Natural killer cell treated with Interleukin-12 subunit alpha and Interleukin-12 subunit beta and Interleukin-15 and Interleukin-18, amount 100 ng/mL, for 72 hours (primary cell): Measurements from ENCODE around the gene STK16. TPM values are rescaled to one million over a fixed set of nuclear protein-coding genes. Genes with fewer than 3 reads are reported as not detected.

ENCODE experiments used
- ATAC-seq, 2 donors: fragments of 150-1000 bp; cut with Tn5 transposase in 1 of 2; sonication (Bioruptor Pico), chemical (Tn5 transposase) in 1 of 2; 2 replicates each; pipeline ENCODE4 v1.10.0; 2021
- DNase-seq: peaks from one replicate; pipeline ENCODE4 v3.0.0; 2022; ENCODE audit warnings: low spot score
- H3K27ac Mint-ChIP-seq, 2 donors: 1 replicate in 1 of 2; 2 replicates in 1 of 2; pipeline ENCODE4 v1.8.0; 2022; ENCODE audit warnings: mixed read lengths in 2 of 2, mild to moderate bottlenecking in 1 of 2, moderate library complexity in 1 of 2
- H3K27me3 Mint-ChIP-seq, 2 donors: 1 replicate in 1 of 2; 2 replicates in 1 of 2; pipeline ENCODE4 v1.8.0; 2022; ENCODE audit warnings: mixed read lengths in 2 of 2
- H3K36me3 Mint-ChIP-seq: one replicate; pipeline ENCODE4 v1.8.0; 2022; ENCODE audit warnings: mixed read lengths
- H3K4me1 Mint-ChIP-seq, 2 donors: 1 replicate in 1 of 2; 2 replicates in 1 of 2; pipeline ENCODE4 v1.8.0; 2022; ENCODE audit warnings: low read depth in 2 of 2, mixed read lengths in 2 of 2, mild to moderate bottlenecking in 1 of 2
- H3K4me3 Mint-ChIP-seq: one replicate; pipeline ENCODE4 v1.8.0; 2022; ENCODE audit warnings: mixed read lengths
- H3K9me3 Mint-ChIP-seq: 2 replicates; pipeline ENCODE4 v1.8.0; 2022; ENCODE audit warnings: mixed read lengths
- total RNA-seq, 2 donors: library from RNA; stranded (reverse); gene quantifications; one replicate each; pipeline ENCODE4 v1.2.3, GENCODE V29; 2022

STK16 gene
- total RNA-seq, 2 donors from 2014 or later: 26.8 to 27.8 TPM

DNA sequence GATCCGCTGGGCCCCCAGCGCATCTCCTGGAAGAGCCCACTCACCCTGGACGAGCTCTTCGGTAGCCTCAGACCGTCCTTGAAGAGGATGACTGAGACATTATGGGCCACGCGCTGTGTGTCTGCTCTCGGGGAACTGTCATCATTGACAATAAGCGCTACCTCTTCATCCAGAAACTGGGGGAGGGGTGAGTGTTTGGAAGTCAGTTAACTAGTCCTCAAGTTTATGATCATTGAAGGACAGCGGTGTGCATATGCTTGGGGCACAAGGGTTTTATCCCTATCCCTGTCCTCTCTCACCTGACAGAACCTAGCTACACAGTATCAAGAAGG, 586 bp downstream of the STK16 start:
- Mint-ChIP-seq H3K27me3 (no peaks in the 10 kb centered on the region), H3K27ac (peak overlapping the region; percentile 92 to 94), H3K4me1 (peaks cover 57 to 58% of the 10 kb centered on the region in 2 donors), H3K36me3 (peaks cover 7% of the 10 kb centered on the region), H3K9me3 (no peaks in the 10 kb centered on the region), H3K4me3 (peak overlapping the region; percentile 96)
- DNase-seq: no peak
- ATAC-seq: no peak

DNA sequence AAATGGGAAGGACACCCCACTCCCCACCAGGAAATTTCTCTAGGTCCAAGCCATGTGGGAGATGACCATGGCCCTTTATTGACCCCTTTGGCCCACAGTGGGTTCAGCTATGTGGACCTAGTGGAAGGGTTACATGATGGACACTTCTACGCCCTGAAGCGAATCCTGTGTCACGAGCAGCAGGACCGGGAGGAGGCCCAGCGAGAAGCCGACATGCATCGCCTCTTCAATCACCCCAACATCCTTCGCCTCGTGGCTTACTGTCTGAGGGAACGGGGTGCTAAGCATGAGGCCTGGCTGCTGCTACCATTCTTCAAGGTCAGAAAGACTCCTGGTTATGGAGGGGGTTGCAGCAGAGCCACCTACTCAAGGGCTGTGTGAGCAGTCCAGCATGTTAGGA, 1.3 kb downstream of the STK16 start:
- DNase-seq: no peak
- Mint-ChIP-seq H3K9me3 (no peaks in the 10 kb centered on the region), H3K36me3 (peaks cover 9% of the 10 kb centered on the region), H3K27ac (peak overlapping the region; percentile 92 to 94), H3K4me1 (peaks cover 64% of the 10 kb centered on the region in 2 donors), H3K27me3 (no peaks in the 10 kb centered on the region), H3K4me3 (peak overlapping the region; percentile 96)
- ATAC-seq: no peak

DNA sequence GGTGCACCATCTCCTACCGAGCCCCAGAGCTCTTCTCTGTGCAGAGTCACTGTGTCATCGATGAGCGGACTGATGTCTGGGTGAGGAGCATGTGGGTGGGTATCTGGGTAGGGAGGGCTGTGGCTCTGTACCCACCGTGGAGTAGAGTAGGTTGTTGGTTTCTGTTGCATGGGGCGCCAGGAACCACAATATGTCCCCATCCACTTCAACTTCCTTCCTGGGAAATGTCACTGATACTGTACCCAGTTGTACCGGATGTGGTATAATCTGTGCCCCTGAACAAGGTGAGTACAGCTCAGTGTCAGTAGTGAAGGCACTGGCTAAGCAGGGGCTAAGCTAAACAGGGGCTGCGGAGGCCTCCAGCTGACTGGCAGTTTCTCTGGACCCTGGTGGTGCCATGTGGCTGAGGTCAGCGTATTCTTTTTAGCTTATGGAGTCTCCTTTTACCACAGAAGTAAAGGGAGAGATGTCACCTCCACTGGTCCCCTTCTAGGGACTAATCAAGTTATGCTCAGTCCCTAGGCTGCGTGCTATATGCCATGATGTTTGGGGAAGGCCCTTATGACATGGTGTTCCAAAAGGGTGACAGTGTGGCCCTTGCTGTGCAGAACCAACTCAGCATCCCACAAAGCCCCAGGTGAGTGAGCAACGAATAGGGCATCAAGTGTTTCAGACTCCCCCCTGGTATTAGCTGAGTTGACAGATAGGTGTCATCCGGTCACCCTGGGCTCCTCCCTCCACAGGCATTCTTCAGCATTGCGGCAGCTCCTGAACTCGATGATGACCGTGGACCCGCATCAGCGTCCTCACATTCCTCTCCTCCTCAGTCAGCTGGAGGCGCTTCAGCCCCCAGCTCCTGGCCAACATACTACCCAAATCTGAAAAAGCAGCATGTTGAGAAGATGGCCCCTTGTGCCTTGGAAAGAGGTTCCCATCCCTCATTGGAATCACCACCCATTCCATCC, 2.7 kb downstream of the STK16 start:
- ATAC-seq (peak; percentile 52 to 64), DNase-seq (no peak)
- Mint-ChIP-seq H3K27me3 (no peaks in the 10 kb centered on the region), H3K4me3 (peak overlapping the region; percentile 96), H3K4me1 (peaks cover 72 to 78% of the 10 kb centered on the region in 2 donors), H3K36me3 (peaks cover 9% of the 10 kb centered on the region), H3K9me3 (no peaks in the 10 kb centered on the region), H3K27ac (peak overlapping the region; percentile 92 to 94)

DNA sequence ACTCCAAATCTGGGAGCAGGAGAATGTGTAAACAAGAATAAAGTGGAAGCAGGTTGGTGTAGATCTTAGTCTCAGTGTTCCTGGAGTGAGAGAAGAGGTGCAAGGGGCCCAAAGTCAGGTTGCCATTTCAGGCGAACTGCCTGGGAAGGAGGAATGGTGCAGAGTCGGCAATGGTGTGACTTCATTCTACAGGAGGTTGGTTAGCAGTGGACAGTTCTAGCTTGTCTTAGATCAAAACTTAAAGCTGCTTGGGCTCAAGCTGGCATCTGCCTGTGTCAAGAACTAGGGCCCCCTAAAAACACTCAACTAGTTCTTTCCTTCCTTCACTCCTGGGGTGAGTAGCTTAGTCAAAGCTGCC, 3.5 kb downstream of the STK16 start:
- no peaks in the 10 kb centered on the region for H3K9me3 Mint-ChIP-seq

DNA sequence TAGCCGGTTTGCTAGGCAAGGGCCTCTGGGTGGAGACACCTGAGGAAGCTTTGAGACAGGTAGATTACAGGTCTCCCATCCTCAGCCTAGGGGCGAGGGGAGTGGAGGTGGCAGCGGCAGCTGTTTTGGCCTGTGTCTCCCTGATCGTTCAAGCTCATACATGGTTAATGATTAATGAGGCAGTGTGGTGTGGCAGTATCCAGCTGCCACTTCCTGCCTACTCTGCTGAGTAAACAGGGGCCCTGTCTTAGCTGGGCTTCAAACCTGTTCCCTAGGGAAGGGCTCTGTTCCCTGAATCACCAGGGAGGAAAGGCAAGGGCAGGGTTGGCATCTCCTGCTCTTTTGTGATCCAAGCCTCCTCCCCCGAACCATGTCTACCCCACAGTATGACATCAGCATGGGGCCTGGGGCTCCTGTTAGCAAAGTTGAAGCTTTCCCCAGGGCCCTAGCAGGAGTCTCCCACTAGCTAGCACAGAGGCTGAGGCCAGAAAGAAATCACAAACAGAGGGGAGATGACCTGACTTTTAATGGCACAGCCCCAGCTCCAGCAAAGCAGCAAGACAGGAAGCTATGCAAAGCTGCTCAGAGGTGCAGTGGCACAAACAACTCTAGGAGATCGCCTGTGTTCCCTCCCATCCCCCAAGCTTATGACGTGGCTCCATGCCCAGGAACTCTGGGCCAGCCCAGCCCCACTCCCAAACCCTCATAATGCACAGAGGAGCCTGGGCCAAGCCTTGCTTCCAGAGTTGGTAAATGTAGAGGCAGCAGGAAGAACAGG, 4.1 kb downstream of the STK16 start:
- Mint-ChIP-seq H3K27ac (peak overlapping the region; percentile 92 to 94), H3K4me1 (peaks cover 77 to 81% of the 10 kb centered on the region in 2 donors), H3K4me3 (peak overlapping the region; percentile 90), H3K27me3 (no peaks in the 10 kb centered on the region), H3K36me3 (peaks cover 9% of the 10 kb centered on the region), H3K9me3 (no peaks in the 10 kb centered on the region)
- ATAC-seq: no peak
- DNase-seq: no peak

More for the DNA sequence above, 3.5 kb downstream of the STK16 start:
- Mint-ChIP-seq H3K27ac (peak overlapping the region; percentile 92 to 94), H3K27me3 (no peaks in the 10 kb centered on the region), H3K4me3 (peak overlapping the region; percentile 90), H3K36me3 (peaks cover 9% of the 10 kb centered on the region), H3K4me1 (peaks cover 77 to 82% of the 10 kb centered on the region in 2 donors)
- ATAC-seq (no peak), DNase-seq (no peak)

- H3K4me3 Mint-ChIP-seq: peak overlapping the region; percentile 90
- peaks cover 9% of the 10 kb centered on the region for H3K36me3 Mint-ChIP-seq
- ATAC-seq: no peak
- no peaks in the 10 kb centered on the region for H3K27me3 Mint-ChIP-seq
- no peak for DNase-seq
- H3K9me3 Mint-ChIP-seq: no peaks in the 10 kb centered on the region
- peak overlapping the region; percentile 92 to 94 for H3K27ac Mint-ChIP-seq
- peaks cover 75 to 83% of the 10 kb centered on the region in 2 donors for H3K4me1 Mint-ChIP-seq
These were observed 4.9 kb downstream of the STK16 start for GRCh38 chr2:219250049-219250781.

DNA sequence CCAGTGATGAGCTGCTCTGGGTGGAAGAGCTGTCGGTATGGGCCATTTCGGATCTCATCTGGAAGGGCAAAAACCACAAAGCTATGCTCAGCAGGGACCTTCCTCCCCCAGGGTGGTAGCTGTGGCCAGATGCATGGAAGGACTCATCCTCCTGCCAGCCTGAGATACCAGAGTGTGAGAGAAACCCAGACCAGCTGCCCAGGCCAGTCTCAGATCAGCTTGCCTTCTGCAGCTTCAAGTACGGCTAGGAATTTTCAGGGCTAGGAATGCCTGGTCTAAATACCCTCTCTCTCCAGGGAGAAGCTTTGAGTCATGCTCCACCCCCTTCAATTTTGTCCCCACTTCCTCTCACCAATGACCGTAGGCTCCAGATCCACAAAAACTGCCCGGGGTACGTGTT, 6.4 kb downstream of the STK16 start:
- peak overlapping the region; percentile 90 for H3K4me3 Mint-ChIP-seq
- ATAC-seq: no peak
- H3K27ac Mint-ChIP-seq: peak overlapping the region; percentile 88 to 93
- peaks cover 72 to 73% of the 10 kb centered on the region in 2 donors for H3K4me1 Mint-ChIP-seq
- no peaks in the 10 kb centered on the region for H3K27me3 Mint-ChIP-seq
- no peaks in the 10 kb centered on the region for H3K9me3 Mint-ChIP-seq
- no peak for DNase-seq
- H3K36me3 Mint-ChIP-seq: peaks cover 9% of the 10 kb centered on the region

DNA sequence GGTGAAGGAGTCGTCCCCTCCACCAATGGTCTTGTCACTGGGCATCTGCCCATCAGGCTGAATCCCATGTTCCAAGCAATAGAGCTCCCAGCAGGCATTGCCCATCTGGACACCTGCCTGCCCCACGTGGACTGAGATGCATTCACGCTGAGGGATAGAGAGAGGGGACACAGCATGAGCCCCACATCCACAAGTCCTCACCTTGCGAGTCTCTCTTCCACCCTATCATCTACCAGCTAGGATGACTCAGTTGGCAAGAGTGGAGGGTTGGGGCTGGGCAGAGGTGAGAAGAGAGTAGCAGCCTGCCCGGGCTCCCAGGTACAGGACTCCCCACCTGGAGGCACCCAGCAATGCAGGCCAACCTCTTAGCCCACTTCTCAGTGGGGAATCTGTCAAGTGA, 6.8 kb downstream of the STK16 start:
- Mint-ChIP-seq H3K27me3 (no peaks in the 10 kb centered on the region), H3K36me3 (peaks cover 9% of the 10 kb centered on the region), H3K4me1 (peaks cover 68 to 69% of the 10 kb centered on the region in 2 donors), H3K27ac (peak overlapping the region; percentile 88 to 93), H3K4me3 (peak overlapping the region; percentile 90), H3K9me3 (no peaks in the 10 kb centered on the region)
- no peak for DNase-seq
- no peak for ATAC-seq

GRCh38 chr2:219252570-219252899, 7.3 kb downstream of the STK16 start:
- no peak for ATAC-seq
- Mint-ChIP-seq H3K4me3 (peak overlapping the region; percentile 90), H3K27me3 (no peaks in the 10 kb centered on the region), H3K9me3 (no peaks in the 10 kb centered on the region), H3K27ac (peak overlapping the region; percentile 88 to 93), H3K4me1 (peaks cover 64% of the 10 kb centered on the region in 2 donors), H3K36me3 (peaks cover 9% of the 10 kb centered on the region)
- DNase-seq: no peak

- no peak for DNase-seq
- H3K27ac Mint-ChIP-seq: peak within 1 kb of the TSS; percentile 88 to 93
- peaks cover 9% of the 10 kb centered on the region for H3K36me3 Mint-ChIP-seq
- H3K4me3 Mint-ChIP-seq: peak within 1 kb of the TSS; percentile 90
- H3K9me3 Mint-ChIP-seq: no peaks in the 10 kb centered on the region
- ATAC-seq: peak; percentile 31 to 51
- peaks cover 58% of the 10 kb centered on the region in 2 donors for H3K4me1 Mint-ChIP-seq
- no peaks in the 10 kb centered on the region for H3K27me3 Mint-ChIP-seq
These were observed 7.8 kb downstream of the STK16 start, which contains the start of gene TUBA4B for GRCh38 chr2:219252900-219253752. TSS of gene TUBA4B (plus strand) at chr2:219253243. CDS start at chr2:219253408, 165 bp downstream.

- Mint-ChIP-seq H3K27me3 (peaks cover 0 to 3% of the 10 kb centered on the region in 2 donors), H3K9me3 (no peaks in the 10 kb centered on the region), H3K4me3 (peak within 1 kb of the TSS; percentile 90), H3K27ac (peak within 1 kb of the TSS; percentile 88 to 93), H3K36me3 (peaks cover 9% of the 10 kb centered on the region), H3K4me1 (peaks cover 50% of the 10 kb centered on the region in 2 donors)
- DNase-seq: peak; percentile 92
- peak; percentile 88 to 92 for ATAC-seq
These were observed 8.7 kb downstream of the STK16 start, which contains the start of gene TUBA4A for GRCh38 chr2:219253753-219254589. TSS of gene TUBA4A (minus strand) at chr2:219253918. CDS start at chr2:219253858, 60 bp downstream.
